CD14-positive monocyte (primary cell): ENCODE results near the gene GOPC. TPM values are rescaled to one million over a fixed set of nuclear protein-coding genes. Genes with fewer than 3 reads are reported as not detected.

Source experiments
- DNase-seq, 3 donors: peaks; one replicate each; pipeline ENCODE4 v3.0.0-alpha.2; 2011 to 2022
- H2AFZ ChIP-seq: 2 replicates; pipeline ENCODE4 v1.6.0; 2012; ENCODE audit warnings: mild to moderate bottlenecking, low read depth, low read length, inconsistent platforms; ENCODE audit not compliant: insufficient read depth, poor library complexity, severe bottlenecking
- H3K27ac ChIP-seq, 2 donors: 1 replicate in 1 of 2; 2 replicates in 1 of 2; pipeline ENCODE4 v1.5.1; 2012 to 2013; ENCODE audit warnings: low read length in 2 of 2, control low read depth in 1 of 2, inconsistent platforms in 1 of 2, low read depth in 1 of 2, mild to moderate bottlenecking in 1 of 2
- H3K27me3 ChIP-seq, 2 donors: one replicate each; pipeline versions ENCODE4 v1.6.0 to v1.6.1; 2011 to 2013; ENCODE audit warnings: low read length in 2 of 2; ENCODE audit not compliant: control insufficient read depth in 2 of 2, insufficient read depth in 2 of 2
- H3K36me3 ChIP-seq, 2 donors: replicated peaks in 1 of 2; 1 replicate in 1 of 2; 2 replicates in 1 of 2; pipeline versions ENCODE4 v1.5.1 to v1.6.1; 2012 to 2013; ENCODE audit warnings: low read length in 2 of 2, control low read depth in 1 of 2, inconsistent platforms in 1 of 2, mild to moderate bottlenecking in 1 of 2; ENCODE audit not compliant: insufficient read depth in 2 of 2, control insufficient read depth in 1 of 2
- H3K4me1 ChIP-seq, 2 donors: 1 replicate in 1 of 2; 2 replicates in 1 of 2; pipeline versions ENCODE4 v1.5.1 to v1.6.1; 2012 to 2013; ENCODE audit warnings: low read length in 2 of 2, control low read depth in 1 of 2, inconsistent platforms in 1 of 2, mild to moderate bottlenecking in 1 of 2, moderate library complexity in 1 of 2; ENCODE audit not compliant: insufficient read depth in 2 of 2, control insufficient read depth in 1 of 2
- H3K4me2 ChIP-seq: replicated peaks from 2 replicates; pipeline ENCODE3; 2012; ENCODE audit warnings: low read length, moderate library complexity, mild to moderate bottlenecking; ENCODE audit not compliant: poor library complexity, severe bottlenecking; ENCODE audit errors: extremely low read depth
- H3K4me3 ChIP-seq, 3 experiments: fragments of 200-600 bp in 1 of 3; sonication (generic) in 1 of 3; replicated peaks in 1 of 3; 1 replicate in 2 of 3; 2 replicates in 1 of 3; pipeline ENCODE4 v1.5.1; 2011 to 2013; ENCODE audit warnings: low read length in 3 of 3, mild to moderate bottlenecking in 3 of 3, control low read depth in 2 of 3, low read depth in 2 of 3, inconsistent platforms in 1 of 3, moderate library complexity in 1 of 3
- H3K79me2 ChIP-seq: 2 replicates; pipeline ENCODE4 v1.6.0; 2012; ENCODE audit warnings: mild to moderate bottlenecking, control low read depth, inconsistent platforms, low read length, moderate library complexity; ENCODE audit not compliant: insufficient read depth
- H3K9ac ChIP-seq: 2 replicates; pipeline ENCODE4 v1.6.0; 2017; ENCODE audit warnings: low read length, mild to moderate bottlenecking; ENCODE audit not compliant: insufficient read depth, poor library complexity, severe bottlenecking
- H3K9me3 ChIP-seq, 2 donors: replicated peaks in 1 of 2; 1 replicate in 1 of 2; 2 replicates in 1 of 2; pipeline versions ENCODE4 v1.5.1 to v1.6.1; 2012 to 2013; ENCODE audit warnings: low read length in 2 of 2, control low read depth in 1 of 2; ENCODE audit not compliant: control insufficient read depth in 1 of 2, insufficient read depth in 1 of 2
- H4K20me1 ChIP-seq: 2 replicates; pipeline ENCODE4 v1.6.0; 2012; ENCODE audit warnings: mild to moderate bottlenecking, low read length, control low read depth, moderate library complexity; ENCODE audit not compliant: insufficient read depth
- H3K27ac Mint-ChIP-seq, 7 donors: one replicate each; pipeline ENCODE4 v1.8.0; 2020; ENCODE audit warnings: mild to moderate bottlenecking in 7 of 7, mixed read lengths in 7 of 7, moderate library complexity in 6 of 7, inconsistent platforms in 2 of 7
- H3K27me3 Mint-ChIP-seq, 3 donors: one replicate each; pipeline ENCODE4 v1.8.0; 2021 to 2022; ENCODE audit warnings: low read depth in 3 of 3, mild to moderate bottlenecking in 3 of 3, mixed read lengths in 3 of 3, moderate library complexity in 3 of 3, inconsistent platforms in 1 of 3
- H3K36me3 Mint-ChIP-seq, 2 donors: one replicate each; pipeline ENCODE4 v1.8.0; 2020; ENCODE audit warnings: mixed read lengths in 2 of 2, inconsistent platforms in 1 of 2, mild to moderate bottlenecking in 1 of 2
- H3K4me1 Mint-ChIP-seq: one replicate; pipeline ENCODE4 v1.8.0; 2020; ENCODE audit warnings: mild to moderate bottlenecking, mixed read lengths
- H3K4me3 Mint-ChIP-seq, 2 donors: one replicate each; pipeline ENCODE4 v1.8.0; 2020; ENCODE audit warnings: mild to moderate bottlenecking in 2 of 2, mixed read lengths in 2 of 2, moderate library complexity in 1 of 2
- H3K9me3 Mint-ChIP-seq, 7 donors: one replicate each; pipeline ENCODE4 v1.8.0; 2020 to 2022; ENCODE audit warnings: mixed read lengths in 7 of 7, mild to moderate bottlenecking in 6 of 7, moderate library complexity in 6 of 7, inconsistent platforms in 2 of 7
- WGBS: methylation state at CpG from one replicate; pipeline ENCODE4 v1.1.5; 2013; ENCODE audit warnings: missing lambda C conversion rate; ENCODE audit not compliant: insufficient coverage; 5-methylcytosine and 5-hydroxymethylcytosine counted together
- intact Hi-C, 2 donors: fragments of 100-400 bp; cut with micrococcal nuclease; formaldehyde crosslinking; loops; one replicate each; pipeline versions ENCODE4 v1.15.0 to v1.15.1; 2023
- polyA plus RNA-seq, 3 donors: library from polyadenylated mRNA; depleted of rRNA in 1 of 3; unstranded in 2 of 3; stranded (reverse) in 1 of 3; fragments of 300-500 nt in 2 of 3; fragments of >200 nt in 1 of 3; fragmentation: Illumina TruSeq in 2 of 3; gene quantifications; 1 replicate in 2 of 3; 2 replicates in 1 of 3; pipeline ENCODE4 v1.2.3, GENCODE V29; 2012 to 2021
- TF ChIP-seq, protein P1 (sequence below): fragments of 200-600 bp; IDR thresholded peaks from one replicate; pipeline ENCODE4 v1.8.0; 2022; ENCODE audit warnings: antibody characterized with exemption, mild to moderate bottlenecking

GOPC gene
- polyA plus RNA-seq, 3 donors = 2.7 to 8.0 (median 5.2) TPM

DNA sequence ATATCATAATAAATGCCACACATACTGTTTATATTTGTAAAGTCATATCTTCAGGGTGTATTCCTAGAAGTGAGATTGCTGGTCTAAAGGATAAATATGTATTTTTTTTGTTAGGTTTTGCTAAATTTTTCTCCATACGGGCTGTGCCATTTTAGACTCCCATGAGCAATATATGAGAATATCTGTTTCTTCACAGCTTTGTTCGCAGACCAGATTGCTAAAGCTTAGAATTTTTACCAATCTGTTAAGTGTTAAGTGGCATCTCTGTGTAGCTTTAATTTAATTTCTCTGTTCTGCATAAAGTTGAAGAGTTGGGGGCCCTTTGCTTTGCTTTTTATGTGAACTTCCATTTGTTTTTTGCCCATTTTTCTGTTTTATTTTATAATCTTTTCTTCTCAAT lies 40.7 kb upstream of the GOPC start:
- Histone ChIP-seq H3K79me2 (no peaks in the 10 kb centered on the region), H4K20me1 (no peaks in the 10 kb centered on the region), H3K9me3 (peaks cover 0 to 11% of the 10 kb centered on the region in 2 donors), H3K9ac (no peak overlapping the region), H3K4me3 (no peak overlapping the region), H3K27me3 (no peaks in the 10 kb centered on the region), H3K36me3 (no peaks in the 10 kb centered on the region), H2AFZ (no peak overlapping the region), H3K4me1 (no peaks in the 10 kb centered on the region), H3K4me2 (no peak overlapping the region), H3K27ac (no peak overlapping the region)
- TF ChIP-seq, protein P1, sequence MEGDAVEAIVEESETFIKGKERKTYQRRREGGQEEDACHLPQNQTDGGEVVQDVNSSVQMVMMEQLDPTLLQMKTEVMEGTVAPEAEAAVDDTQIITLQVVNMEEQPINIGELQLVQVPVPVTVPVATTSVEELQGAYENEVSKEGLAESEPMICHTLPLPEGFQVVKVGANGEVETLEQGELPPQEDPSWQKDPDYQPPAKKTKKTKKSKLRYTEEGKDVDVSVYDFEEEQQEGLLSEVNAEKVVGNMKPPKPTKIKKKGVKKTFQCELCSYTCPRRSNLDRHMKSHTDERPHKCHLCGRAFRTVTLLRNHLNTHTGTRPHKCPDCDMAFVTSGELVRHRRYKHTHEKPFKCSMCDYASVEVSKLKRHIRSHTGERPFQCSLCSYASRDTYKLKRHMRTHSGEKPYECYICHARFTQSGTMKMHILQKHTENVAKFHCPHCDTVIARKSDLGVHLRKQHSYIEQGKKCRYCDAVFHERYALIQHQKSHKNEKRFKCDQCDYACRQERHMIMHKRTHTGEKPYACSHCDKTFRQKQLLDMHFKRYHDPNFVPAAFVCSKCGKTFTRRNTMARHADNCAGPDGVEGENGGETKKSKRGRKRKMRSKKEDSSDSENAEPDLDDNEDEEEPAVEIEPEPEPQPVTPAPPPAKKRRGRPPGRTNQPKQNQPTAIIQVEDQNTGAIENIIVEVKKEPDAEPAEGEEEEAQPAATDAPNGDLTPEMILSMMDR = no peak
- DNase-seq = no peak
- intact Hi-C loops = no loop called here
- Mint-ChIP-seq H3K4me3 (no peak overlapping the region), H3K27ac (no peak overlapping the region), H3K36me3 (no peaks in the 10 kb centered on the region), H3K9me3 (peaks cover 0 to 19% (median 5%) of the 10 kb centered on the region in 7 donors), H3K4me1 (no peaks in the 10 kb centered on the region), H3K27me3 (peaks cover 0 to 2% (median 2%) of the 10 kb centered on the region in 3 donors)
- no CpG with 5 or more reads among the region's 2 CpGs for WGBS

DNA sequence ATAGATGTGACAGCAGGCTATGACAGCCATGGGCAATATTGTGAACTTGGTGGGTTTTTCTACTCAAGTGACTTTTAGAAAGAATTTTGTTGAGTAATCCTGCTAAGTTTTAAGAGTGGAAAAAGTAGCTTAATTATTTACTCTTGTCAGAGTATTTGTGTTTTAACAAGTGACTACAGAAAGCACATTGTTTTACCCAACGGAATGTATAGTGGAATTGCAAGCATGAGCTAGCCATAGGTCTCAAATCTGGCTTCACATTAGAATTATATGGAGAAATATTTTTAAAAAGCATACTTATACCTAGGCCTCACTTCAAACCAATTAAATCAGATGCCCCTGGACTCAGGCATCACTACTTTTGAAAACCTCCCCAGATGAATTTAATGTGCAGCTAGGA lies 35.5 kb upstream of the GOPC start:
- intact Hi-C loops = no loop called here
- TF ChIP-seq, protein P1 = no peak
- no CpG with 5 or more reads among the region's 1 CpG for WGBS
- Mint-ChIP-seq H3K4me1 (no peaks in the 10 kb centered on the region), H3K36me3 (no peaks in the 10 kb centered on the region), H3K27me3 (peaks cover 0 to 3% (median 2%) of the 10 kb centered on the region in 3 donors), H3K4me3 (no peak overlapping the region), H3K27ac (no peak overlapping the region), H3K9me3 (peaks cover 1 to 24% (median 3%) of the 10 kb centered on the region in 7 donors)
- Histone ChIP-seq H3K9ac (no peak overlapping the region), H2AFZ (no peak overlapping the region), H3K4me1 (no peaks in the 10 kb centered on the region), H3K36me3 (no peaks in the 10 kb centered on the region), H3K9me3 (no peaks in the 10 kb centered on the region), H3K27me3 (no peaks in the 10 kb centered on the region), H3K27ac (no peak overlapping the region), H4K20me1 (no peaks in the 10 kb centered on the region), H3K79me2 (no peaks in the 10 kb centered on the region), H3K4me2 (no peak overlapping the region), H3K4me3 (no peak overlapping the region)
- no peak for DNase-seq
